T47D (cell line): ENCODE data around the gene GTSE1.

Source experiments
- DNase-seq, 2 experiments: peaks; one replicate each; pipeline versions ENCODE4 v3.0.0 to v3.0.0-alpha.2; 2011 to 2012; ENCODE audit warnings: low read depth in 1 of 2, low spot score in 1 of 2
- JUND ChIP-seq: IDR thresholded peaks from 2 replicates; pipeline ENCODE4 v1.6.1; 2012; ENCODE audit warnings: low read depth
- in situ Hi-C: cut with HindIII; loops from 2 replicates; pipeline ENCODE4 v1.10.0; 2016; ENCODE audit warnings: low sequenced_read_pairs, low pct_unique_long_range_greater_than_20kb

GTSE1 gene

GRCh38 chr22:46315976-46316375 lies 19.3 kb downstream of the GTSE1 start:
- no peak for DNase-seq
- in situ Hi-C loops = no loop called here
- no peak for TF ChIP-seq JUND

GRCh38 chr22:46317646-46318045 lies 21.0 kb downstream of the GTSE1 start:
- DNase-seq = no peak
- no peak for TF ChIP-seq JUND
- in situ Hi-C loops = no loop called here

DNA sequence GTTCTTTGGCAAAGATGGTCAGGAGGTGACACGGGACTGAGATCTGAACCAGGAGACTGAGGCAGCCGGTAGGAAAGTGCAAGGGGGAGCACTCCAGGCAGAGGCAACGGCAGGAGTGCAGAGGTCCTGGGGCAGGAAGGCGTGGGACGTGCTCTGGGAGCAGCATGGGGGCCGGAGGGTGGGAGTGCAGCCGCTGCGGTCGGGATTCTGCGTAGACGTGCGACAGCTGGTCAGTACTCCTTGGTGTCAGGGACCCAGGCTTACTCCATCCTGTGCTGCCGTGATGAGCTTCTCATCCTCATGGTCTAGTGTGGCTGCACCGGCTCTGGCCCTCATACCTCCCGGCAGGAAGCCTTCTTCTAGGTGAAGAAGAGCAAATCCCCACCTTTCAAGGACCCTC lies 21.9 kb downstream of the GTSE1 start:
- no peak for DNase-seq
- in situ Hi-C loops = no loop called here
- no peak for TF ChIP-seq JUND

- in situ Hi-C loops = no loop called here
- TF ChIP-seq JUND = no peak
- no peak for DNase-seq
Measured at GRCh38 chr22:46319319-46319718, 22.6 kb downstream of the GTSE1 start.

GRCh38 chr22:46320166-46320710 lies 23.6 kb downstream of the GTSE1 start:
- DNase-seq = no peak
- in situ Hi-C loops = no loop called here
- no peak for TF ChIP-seq JUND

DNA sequence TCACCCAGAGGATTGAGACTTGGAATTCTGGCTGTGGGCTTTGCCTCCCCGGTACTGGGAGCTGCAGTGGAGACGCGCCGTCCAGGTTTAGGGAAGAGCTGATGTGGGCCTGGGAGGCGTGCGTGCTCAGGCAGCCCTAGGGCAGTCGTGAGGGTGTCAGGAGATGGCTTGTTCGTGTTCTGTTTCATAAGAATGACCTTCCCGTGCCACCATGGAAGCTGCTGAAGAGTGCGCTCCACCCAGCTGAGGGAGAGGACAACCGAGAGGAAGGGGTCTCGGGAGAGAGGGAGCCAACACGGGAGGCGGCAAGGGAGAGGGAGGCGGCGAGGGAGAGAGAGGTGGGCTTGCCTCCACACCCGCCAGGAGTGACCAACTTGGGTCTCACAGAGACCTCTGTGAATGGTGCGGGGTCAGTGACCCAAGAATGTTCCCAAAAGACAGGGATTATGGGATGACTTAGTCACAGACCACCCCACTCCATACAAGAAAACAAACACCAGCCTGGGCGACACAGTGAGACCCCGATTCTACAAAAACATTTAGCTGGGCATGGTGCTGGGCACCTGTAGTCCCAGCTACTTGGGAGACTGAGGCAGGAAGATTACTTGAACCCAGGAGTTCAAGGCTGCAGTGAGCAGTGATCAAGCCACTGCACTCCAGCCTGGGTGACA lies 24.2 kb downstream of the GTSE1 start:
- in situ Hi-C loops = no loop called here

GRCh38 chr22:46322711-46323110 lies 26.0 kb downstream of the GTSE1 start:
- TF ChIP-seq JUND = no peak
- in situ Hi-C loops = no loop called here
- no peak for DNase-seq

More for the DNA sequence above, 24.2 kb downstream of the GTSE1 start:
- no peak for DNase-seq
- no peak for TF ChIP-seq JUND

- no peak for TF ChIP-seq JUND
- no peak for DNase-seq
- in situ Hi-C loops = no loop called here
Measured at GRCh38 chr22:46323162-46323561, 26.5 kb downstream of the GTSE1 start.

DNA sequence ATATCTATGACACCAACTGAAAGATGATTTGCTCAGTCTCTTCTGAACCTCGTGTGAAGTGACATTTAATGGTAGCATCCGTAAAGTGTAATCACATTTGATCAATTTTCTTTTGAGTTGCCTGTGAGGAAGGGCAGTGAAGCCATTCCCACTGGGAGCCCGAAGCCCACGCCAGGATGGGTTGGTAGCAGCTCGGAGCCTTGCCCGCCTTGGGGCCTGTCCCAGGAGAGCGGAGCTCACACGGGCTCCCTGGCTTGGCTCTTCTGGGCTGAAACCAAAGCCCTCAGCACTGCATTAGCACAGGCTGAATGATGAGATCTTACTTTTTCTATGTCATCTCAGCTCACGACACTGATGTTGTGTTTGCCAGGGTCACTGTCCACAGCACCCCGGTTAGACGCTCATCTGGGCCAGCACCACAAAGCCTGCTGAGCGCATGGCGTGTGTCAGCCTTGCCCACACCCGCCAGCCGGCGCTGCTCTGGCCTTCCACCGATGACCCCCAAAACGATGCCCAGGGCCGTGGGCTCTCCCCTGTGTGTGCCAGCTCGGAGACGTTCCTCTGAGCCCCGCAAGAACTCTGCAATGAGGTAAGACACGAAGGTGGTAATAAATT lies 29.5 kb downstream of the GTSE1 start:
- in situ Hi-C loops = no loop called here
- TF ChIP-seq JUND = no peak
- no peak for DNase-seq

DNA sequence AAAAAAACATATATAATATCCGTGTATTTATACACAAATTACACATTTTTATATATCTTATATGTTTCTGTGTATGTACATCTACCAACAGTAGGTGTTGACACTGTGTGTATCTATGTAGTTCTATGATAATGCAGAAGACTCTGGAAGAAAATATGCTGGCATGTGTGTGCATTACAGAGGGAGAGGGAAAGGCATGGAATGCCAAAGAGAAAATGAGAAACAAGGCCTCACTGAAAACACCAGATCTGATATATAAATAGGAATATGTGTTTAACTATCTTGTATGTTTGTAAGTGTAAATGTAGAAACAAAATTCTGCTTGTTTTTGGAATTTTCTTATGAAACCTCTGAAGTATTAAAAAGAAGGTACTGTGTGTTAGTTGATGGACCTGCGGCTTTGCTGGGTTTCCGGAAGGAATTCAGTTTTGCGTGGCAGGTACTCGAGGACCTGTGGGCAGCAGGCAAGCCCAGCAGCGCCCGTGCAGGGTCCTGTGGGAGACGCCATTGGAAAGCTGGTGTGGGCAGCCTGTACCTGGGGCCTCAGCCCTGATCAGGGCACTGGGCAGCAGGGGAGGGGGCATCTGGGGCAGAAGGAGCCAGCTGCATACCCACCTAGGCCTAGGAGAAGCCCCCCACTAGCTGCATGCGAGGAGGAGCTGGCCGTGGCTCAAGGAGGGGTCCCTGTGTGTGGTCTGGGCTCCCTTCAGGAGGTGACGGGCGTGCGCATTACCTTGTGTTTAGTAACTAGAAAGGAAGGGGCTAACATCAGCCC lies 31.2 kb downstream of the GTSE1 start:
- DNase-seq = no peak
- no peak for TF ChIP-seq JUND
- in situ Hi-C loops = no loop called here

DNA sequence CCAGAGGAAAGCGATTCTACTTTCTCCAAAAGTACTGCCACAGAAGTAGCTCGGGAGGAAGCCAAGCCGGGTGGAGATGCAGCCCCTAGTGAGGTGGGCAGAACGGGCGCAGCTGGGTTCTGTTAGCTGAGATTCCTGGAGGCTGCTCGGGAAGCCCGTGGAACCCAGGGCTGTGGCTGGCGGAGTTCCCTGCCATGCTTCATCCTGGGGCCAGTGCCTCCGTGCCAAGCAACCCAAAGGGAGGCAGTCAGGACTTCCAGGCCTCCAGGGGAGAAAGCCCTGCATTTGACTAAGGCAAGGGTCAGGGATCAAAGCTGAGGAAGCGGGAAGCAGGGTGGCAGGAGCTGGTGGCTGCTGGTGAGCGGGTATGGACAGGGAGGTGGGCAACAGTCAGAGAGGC lies 32.1 kb downstream of the GTSE1 start:
- in situ Hi-C loops = no loop called here
- no peak for DNase-seq
- TF ChIP-seq JUND = no peak

DNA sequence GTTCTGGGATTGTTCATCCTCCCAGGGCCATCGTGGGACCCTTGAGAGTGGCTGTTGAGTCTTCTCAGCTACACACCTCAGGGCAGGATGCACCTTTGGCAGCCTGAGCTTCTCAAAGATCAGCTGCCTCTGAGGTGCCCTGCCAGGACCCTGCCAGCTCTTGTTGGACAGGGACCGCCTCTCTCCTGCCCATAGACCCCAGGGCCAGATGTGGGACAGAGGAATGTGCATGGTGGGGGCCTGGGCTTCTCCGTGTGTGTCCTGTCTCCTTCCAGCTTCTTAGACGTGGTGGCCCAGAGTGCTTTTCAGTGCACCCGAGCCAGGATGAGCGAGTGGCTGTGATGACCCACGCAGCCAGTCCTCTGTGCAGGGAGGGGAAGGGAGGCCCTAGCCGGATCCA lies 32.9 kb downstream of the GTSE1 start:
- in situ Hi-C loops = no loop called here
- TF ChIP-seq JUND = no peak
- DNase-seq = no peak

DNA sequence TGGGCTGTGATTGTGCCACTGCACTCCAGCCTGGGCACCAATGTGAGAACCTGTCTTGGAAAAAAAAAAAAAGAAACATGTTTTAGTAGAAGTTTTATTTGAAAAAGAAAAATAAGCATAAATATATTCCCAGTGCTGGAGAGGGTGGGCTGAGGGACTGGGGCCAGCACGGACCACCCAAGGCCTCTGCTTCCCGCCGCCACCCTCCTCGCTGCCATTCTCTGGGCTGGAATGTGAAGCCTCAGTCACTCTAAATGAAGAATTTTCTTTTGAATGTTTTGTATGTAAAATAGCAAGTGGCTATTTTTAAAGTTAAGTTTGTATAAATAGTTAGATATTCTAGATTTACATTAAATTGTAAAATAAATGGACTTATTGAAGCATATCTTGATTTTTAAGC lies 33.8 kb downstream of the GTSE1 start:
- in situ Hi-C loops = no loop called here
- no peak for TF ChIP-seq JUND
- DNase-seq = no peak
